Measurements from ENCODE around the gene PAPOLB. TPM values are rescaled to one million over a fixed set of nuclear protein-coding genes. Genes with fewer than 3 reads are reported as not detected.

The PAPOLB gene
- total RNA-seq, 2 experiments from 2014 or later = not detected

- H3K27me3 ChIP-seq (ENCODE audit: control insufficient read depth in 1 of 2, insufficient read depth in 2 of 2, low read length in 2 of 2) = peaks cover 0 to 5% of the 10 kb centered on the region in 2 experiments
- DNase-seq (no peak), ATAC-seq (ENCODE audit: poor library complexity) (no peak)
- ChIA-PET CTCF (no interaction called here), POLR2A (no interaction called here)
- no peak overlapping the region for H3K27ac Mint-ChIP-seq
- no peak overlapping the region for H3K27ac ChIP-seq (ENCODE audit: low read depth in 1 of 2, low read length in 2 of 2)
- H3K4me1 Mint-ChIP-seq (ENCODE audit: low read depth) = peaks cover 5% of the 10 kb centered on the region
- no peak overlapping the region for H3K4me3 Mint-ChIP-seq
- H3K9me3 Mint-ChIP-seq = no peaks in the 10 kb centered on the region
- H3K9me3 ChIP-seq (ENCODE audit: control insufficient read depth in 1 of 2, insufficient read depth in 1 of 2, low read length in 2 of 2) = no peaks in the 10 kb centered on the region
- peaks cover 3% of the 10 kb centered on the region for H3K27me3 Mint-ChIP-seq
- no peak overlapping the region for H3K4me3 ChIP-seq (ENCODE audit: low read length)
- intact Hi-C loops (cut with DNase I, micrococcal nuclease) = no loop called here
- H3K36me3 ChIP-seq (ENCODE audit: insufficient read depth, low read length) = no peaks in the 10 kb centered on the region
- TF ChIP-seq, protein P1, sequence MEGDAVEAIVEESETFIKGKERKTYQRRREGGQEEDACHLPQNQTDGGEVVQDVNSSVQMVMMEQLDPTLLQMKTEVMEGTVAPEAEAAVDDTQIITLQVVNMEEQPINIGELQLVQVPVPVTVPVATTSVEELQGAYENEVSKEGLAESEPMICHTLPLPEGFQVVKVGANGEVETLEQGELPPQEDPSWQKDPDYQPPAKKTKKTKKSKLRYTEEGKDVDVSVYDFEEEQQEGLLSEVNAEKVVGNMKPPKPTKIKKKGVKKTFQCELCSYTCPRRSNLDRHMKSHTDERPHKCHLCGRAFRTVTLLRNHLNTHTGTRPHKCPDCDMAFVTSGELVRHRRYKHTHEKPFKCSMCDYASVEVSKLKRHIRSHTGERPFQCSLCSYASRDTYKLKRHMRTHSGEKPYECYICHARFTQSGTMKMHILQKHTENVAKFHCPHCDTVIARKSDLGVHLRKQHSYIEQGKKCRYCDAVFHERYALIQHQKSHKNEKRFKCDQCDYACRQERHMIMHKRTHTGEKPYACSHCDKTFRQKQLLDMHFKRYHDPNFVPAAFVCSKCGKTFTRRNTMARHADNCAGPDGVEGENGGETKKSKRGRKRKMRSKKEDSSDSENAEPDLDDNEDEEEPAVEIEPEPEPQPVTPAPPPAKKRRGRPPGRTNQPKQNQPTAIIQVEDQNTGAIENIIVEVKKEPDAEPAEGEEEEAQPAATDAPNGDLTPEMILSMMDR (IDR thresholded peaks at IDR 0.05) = no peak
- no peaks in the 10 kb centered on the region for H3K36me3 Mint-ChIP-seq (ENCODE audit: low read depth)
- peaks cover 4% of the 10 kb centered on the region for H3K4me1 ChIP-seq (ENCODE audit: insufficient read depth, low read length)
These were observed 33.0 kb downstream of the PAPOLB start for GRCh38 chr7:4828720-4829383.

DNA sequence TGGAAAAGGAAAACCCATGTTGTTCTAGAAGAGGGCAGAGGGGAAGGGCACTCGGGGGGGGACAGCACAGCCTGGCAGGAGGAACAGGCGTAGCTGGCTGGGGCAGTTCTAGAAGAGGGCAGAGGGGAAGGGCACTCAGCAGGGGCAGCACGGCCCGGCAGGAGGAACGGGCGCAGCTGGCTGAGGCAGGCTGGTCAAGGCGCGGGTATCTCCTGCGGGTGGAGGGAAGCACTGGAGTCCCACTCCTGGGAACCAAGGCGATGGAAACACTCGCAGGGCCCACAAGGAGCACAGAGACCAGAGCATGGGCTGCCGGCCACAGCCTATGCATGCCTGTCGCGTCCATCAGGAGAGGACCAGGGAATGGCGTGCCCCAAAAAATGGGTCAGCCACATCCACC lies 36.7 kb downstream of the PAPOLB start:
- no peaks in the 10 kb centered on the region for H3K36me3 ChIP-seq (ENCODE audit: insufficient read depth, low read length)
- peaks cover under 1% of the 10 kb centered on the region for H3K4me1 ChIP-seq (ENCODE audit: insufficient read depth, low read length)
- Mint-ChIP-seq H3K27ac (no peak overlapping the region), H3K4me1 (ENCODE audit: low read depth) (peaks cover 2% of the 10 kb centered on the region), H3K4me3 (no peak overlapping the region), H3K36me3 (ENCODE audit: low read depth) (no peaks in the 10 kb centered on the region), H3K27me3 (peaks cover 7% of the 10 kb centered on the region), H3K9me3 (no peaks in the 10 kb centered on the region)
- TF ChIP-seq, protein P1 (IDR thresholded peaks at IDR 0.05) = no peak
- no peak overlapping the region for H3K27ac ChIP-seq (ENCODE audit: low read depth in 1 of 2, low read length in 2 of 2)
- intact Hi-C loops (cut with DNase I, micrococcal nuclease) = no loop called here
- H3K9me3 ChIP-seq (ENCODE audit: control insufficient read depth in 1 of 2, insufficient read depth in 1 of 2, low read length in 2 of 2) = peaks cover 0 to 4% of the 10 kb centered on the region in 2 experiments
- ATAC-seq (ENCODE audit: poor library complexity) = no peak
- no peak for DNase-seq
- peaks cover under 1 to 5% of the 10 kb centered on the region in 2 experiments for H3K27me3 ChIP-seq (ENCODE audit: control insufficient read depth in 1 of 2, insufficient read depth in 2 of 2, low read length in 2 of 2)
- H3K4me3 ChIP-seq (ENCODE audit: low read length) = no peak overlapping the region
- CTCF ChIA-PET = no interaction called here
- POLR2A ChIA-PET = no interaction called here

GRCh38 chr7:4824120-4824775 lies 37.6 kb downstream of the PAPOLB start:
- DNase-seq (no peak), ATAC-seq (ENCODE audit: poor library complexity) (no peak)
- ChIA-PET CTCF (no interaction called here), POLR2A (no interaction called here)
- intact Hi-C loops (cut with DNase I, micrococcal nuclease) = no loop called here
- peaks cover 0 to 4% of the 10 kb centered on the region in 2 experiments for H3K9me3 ChIP-seq (ENCODE audit: control insufficient read depth in 1 of 2, insufficient read depth in 1 of 2, low read length in 2 of 2)
- Mint-ChIP-seq H3K27ac (no peak overlapping the region), H3K9me3 (no peaks in the 10 kb centered on the region), H3K36me3 (ENCODE audit: low read depth) (no peaks in the 10 kb centered on the region), H3K27me3 (peaks cover 14% of the 10 kb centered on the region), H3K4me1 (ENCODE audit: low read depth) (no peaks in the 10 kb centered on the region), H3K4me3 (no peak overlapping the region)
- no peaks in the 10 kb centered on the region for H3K36me3 ChIP-seq (ENCODE audit: insufficient read depth, low read length)
- TF ChIP-seq, protein P1 (IDR thresholded peaks at IDR 0.05) = no peak
- H3K4me1 ChIP-seq (ENCODE audit: insufficient read depth, low read length) = no peaks in the 10 kb centered on the region
- H3K27ac ChIP-seq (ENCODE audit: low read depth in 1 of 2, low read length in 2 of 2) = no peak overlapping the region
- H3K4me3 ChIP-seq (ENCODE audit: low read length) = no peak overlapping the region
- peaks cover 5 to 6% of the 10 kb centered on the region in 2 experiments for H3K27me3 ChIP-seq (ENCODE audit: control insufficient read depth in 1 of 2, insufficient read depth in 2 of 2, low read length in 2 of 2)

All from CD4-positive, alpha-beta T cell (primary cell).